Measurements from ENCODE around the gene CBFA2T2.

The CBFA2T2 gene

GRCh38 chr20:33664085-33664761 is 174.3 kb downstream of the CBFA2T2 start:
- TF ChIP-seq POLR2AphosphoS5 (IDR thresholded peaks at IDR 0.05; ENCODE audit: low read depth, low read length) (no peak), TAF1 (IDR thresholded peaks at IDR 0.05; ENCODE audit: borderline replicate concordance, insufficient read depth, low read length) (no peak), REST (IDR thresholded peaks at IDR 0.05; ENCODE audit: insufficient read depth in 1 of 2, low read depth in 2 of 2, low read length in 2 of 2) (no peak), FOXP2 (optimal IDR thresholded peaks at IDR 0.05; ENCODE audit: borderline replicate concordance, extremely low read depth, extremely low read length, insufficient read depth) (no peak), SIN3A (IDR thresholded peaks at IDR 0.05; ENCODE audit: borderline replicate concordance, insufficient read depth, low read length) (no peak)

DNA sequence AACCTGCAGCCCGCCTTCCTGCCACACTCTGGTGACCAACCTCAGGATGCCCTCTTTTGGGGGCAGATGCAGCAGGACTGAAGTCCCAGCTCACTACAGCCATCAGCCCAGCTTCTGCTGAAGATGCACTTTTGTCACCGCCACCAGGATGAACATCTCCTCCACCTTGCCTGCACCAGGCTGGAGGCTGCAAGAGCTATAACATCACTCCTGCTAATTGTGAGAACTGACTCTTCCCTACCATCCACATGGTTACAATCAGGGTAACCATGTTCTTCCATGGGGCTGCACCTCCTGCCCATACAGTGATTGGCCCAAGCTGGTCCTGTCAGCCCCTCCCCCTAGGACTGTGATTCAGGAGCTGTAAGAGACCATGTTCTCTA is 174.9 kb downstream of the CBFA2T2 start:
- TF ChIP-seq SIN3A (IDR thresholded peaks at IDR 0.05; ENCODE audit: borderline replicate concordance, insufficient read depth, low read length) = no peak
- no peak for TF ChIP-seq POLR2AphosphoS5 (IDR thresholded peaks at IDR 0.05; ENCODE audit: low read depth, low read length)
- TF ChIP-seq FOXP2 (optimal IDR thresholded peaks at IDR 0.05; ENCODE audit: borderline replicate concordance, extremely low read depth, extremely low read length, insufficient read depth) = no peak
- TF ChIP-seq TAF1 (IDR thresholded peaks at IDR 0.05; ENCODE audit: borderline replicate concordance, insufficient read depth, low read length) = no peak

- TF ChIP-seq TAF1 (IDR thresholded peaks at IDR 0.05; ENCODE audit: borderline replicate concordance, insufficient read depth, low read length) (no peak), POLR2AphosphoS5 (IDR thresholded peaks at IDR 0.05; ENCODE audit: low read depth, low read length) (no peak), SIN3A (IDR thresholded peaks at IDR 0.05; ENCODE audit: borderline replicate concordance, insufficient read depth, low read length) (no peak), REST (IDR thresholded peaks at IDR 0.05; ENCODE audit: insufficient read depth in 1 of 2, low read depth in 2 of 2, low read length in 2 of 2) (no peak), FOXP2 (optimal IDR thresholded peaks at IDR 0.05; ENCODE audit: borderline replicate concordance, extremely low read depth, extremely low read length, insufficient read depth) (no peak)
These were observed 176.7 kb downstream of the CBFA2T2 start, which contains the start of gene ACTL10 for GRCh38 chr20:33666293-33667244. Gene ACTL10, plus strand, starts transcription at chr20:33666943. Its CDS starts 555 bp downstream, at chr20:33667498.

DNA sequence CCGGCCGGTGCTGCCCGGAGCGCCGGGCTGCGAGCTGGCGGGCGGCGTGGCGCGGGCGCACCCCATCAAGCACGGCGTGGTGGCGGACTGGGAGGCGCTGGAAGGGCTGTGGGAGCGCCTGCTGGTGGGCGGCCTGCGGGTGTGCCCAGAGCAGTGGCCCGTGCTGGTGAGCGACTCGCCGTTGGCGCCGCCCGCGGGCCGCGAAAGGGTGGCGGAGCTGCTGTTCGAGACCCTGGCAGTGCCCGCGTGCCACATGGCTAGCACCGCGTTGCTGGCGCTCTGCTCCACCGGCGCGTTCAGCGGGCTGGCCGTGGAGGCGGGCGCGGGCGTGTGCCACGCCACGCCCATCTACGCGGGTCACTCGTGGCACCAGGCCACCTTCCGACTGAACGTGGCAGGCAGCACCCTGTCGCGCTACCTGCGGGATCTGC is 177.4 kb downstream of the CBFA2T2 start:
- TF ChIP-seq TAF1 (IDR thresholded peaks at IDR 0.05; ENCODE audit: borderline replicate concordance, insufficient read depth, low read length) (no peak), FOXP2 (optimal IDR thresholded peaks at IDR 0.05; ENCODE audit: borderline replicate concordance, extremely low read depth, extremely low read length, insufficient read depth) (no peak), POLR2AphosphoS5 (IDR thresholded peaks at IDR 0.05; ENCODE audit: low read depth, low read length) (no peak), REST (IDR thresholded peaks at IDR 0.05; ENCODE audit: insufficient read depth in 1 of 2, low read depth in 2 of 2, low read length in 2 of 2) (no peak), SIN3A (IDR thresholded peaks at IDR 0.05; ENCODE audit: borderline replicate concordance, insufficient read depth, low read length) (no peak)

DNA sequence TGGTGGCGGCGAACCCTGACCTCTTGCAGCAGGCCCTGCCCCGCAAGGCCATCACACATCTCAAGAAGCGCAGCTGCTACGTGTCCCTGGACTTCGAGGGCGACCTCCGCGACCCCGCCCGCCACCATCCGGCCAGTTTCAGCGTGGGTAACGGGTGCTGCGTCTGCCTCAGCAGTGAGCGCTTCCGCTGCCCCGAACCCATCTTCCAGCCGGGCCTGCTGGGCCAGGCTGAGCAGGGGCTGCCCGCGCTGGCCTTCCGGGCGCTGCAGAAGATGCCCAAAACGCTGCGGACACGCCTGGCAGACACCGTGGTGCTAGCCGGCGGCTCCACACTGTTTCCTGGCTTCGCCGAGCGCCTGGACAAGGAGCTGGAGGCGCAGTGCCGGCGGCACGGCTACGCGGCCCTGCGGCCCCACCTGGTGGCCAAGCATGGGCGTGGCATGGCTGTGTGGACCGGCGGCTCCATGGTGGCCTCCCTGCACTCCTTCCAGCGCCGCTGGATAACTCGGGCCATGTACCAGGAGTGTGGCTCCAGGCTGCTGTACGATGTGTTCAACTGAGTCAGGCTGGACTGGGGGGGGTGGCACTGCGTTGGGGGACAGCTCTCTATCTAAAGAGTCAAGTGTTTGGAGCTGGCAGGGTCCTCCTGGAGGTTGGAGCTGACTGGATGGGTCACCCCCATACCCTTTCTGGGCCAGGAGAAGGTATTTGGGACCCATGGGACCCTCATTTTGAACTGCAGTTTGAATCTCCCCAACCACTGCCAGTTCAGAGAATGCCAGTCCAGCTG is 178.0 kb downstream of the CBFA2T2 start:
- TF ChIP-seq POLR2AphosphoS5 (IDR thresholded peaks at IDR 0.05; ENCODE audit: low read depth, low read length) (no peak), FOXP2 (optimal IDR thresholded peaks at IDR 0.05; ENCODE audit: borderline replicate concordance, extremely low read depth, extremely low read length, insufficient read depth) (peak; percentile 37), SIN3A (IDR thresholded peaks at IDR 0.05; ENCODE audit: borderline replicate concordance, insufficient read depth, low read length) (no peak), TAF1 (IDR thresholded peaks at IDR 0.05; ENCODE audit: borderline replicate concordance, insufficient read depth, low read length) (no peak), REST (IDR thresholded peaks at IDR 0.05; ENCODE audit: insufficient read depth in 1 of 2, low read depth in 2 of 2, low read length in 2 of 2) (no peak)

All from PFSK-1 (cell line).